Fibroblast of villous mesenchyme (primary cell): ENCODE data around the gene PCBP3. TPM values are rescaled to one million over a fixed set of nuclear protein-coding genes. Genes with fewer than 3 reads are reported as not detected.

Experiments
- DNase-seq: peaks from one replicate; pipeline ENCODE4 v3.0.0-alpha.2; 2010; ENCODE audit warnings: low read depth
- H3K4me3 ChIP-seq: 2 replicates; pipeline ENCODE4 v1.5.1; 2011; ENCODE audit warnings: low read depth, mild to moderate bottlenecking, low read length
- CTCF ChIP-seq: IDR thresholded peaks from 2 replicates; pipeline ENCODE4 v1.5.1; 2012; ENCODE audit warnings: low read depth, mild to moderate bottlenecking, low read length; ENCODE audit not compliant: insufficient read depth
- total RNA-seq: library from RNA; depleted of rRNA; stranded (reverse); fragments of >200 nt; gene quantifications from 2 replicates; pipeline ENCODE4 v1.2.3, GENCODE V29; 2012

Gene PCBP3
- total RNA-seq, 1 donor, result 1.3 TPM

- no peak overlapping the region for H3K4me3 ChIP-seq
- no peak for TF ChIP-seq CTCF
- DNase-seq, result no peak
Measured at GRCh38 chr21:45853703-45854342, 210.3 kb downstream of the PCBP3 start.

GRCh38 chr21:45854690-45855247 lies 211.2 kb downstream of the PCBP3 start:
- TF ChIP-seq CTCF, result no peak
- H3K4me3 ChIP-seq, result no peak overlapping the region
- no peak for DNase-seq

- H3K4me3 ChIP-seq, result no peak overlapping the region
- no peak for DNase-seq
- TF ChIP-seq CTCF, result no peak
Measured at GRCh38 chr21:45855248-45855811, 211.8 kb downstream of the PCBP3 start.

- TF ChIP-seq CTCF, result no peak
- no peak overlapping the region for H3K4me3 ChIP-seq
- DNase-seq, result no peak
Measured at GRCh38 chr21:45856442-45856841, 212.9 kb downstream of the PCBP3 start.

GRCh38 chr21:45856906-45857305 lies 213.4 kb downstream of the PCBP3 start:
- TF ChIP-seq CTCF, result no peak
- H3K4me3 ChIP-seq, result no peak overlapping the region
- DNase-seq, result no peak

GRCh38 chr21:45857761-45858160 lies 214.2 kb downstream of the PCBP3 start:
- TF ChIP-seq CTCF, result no peak
- DNase-seq, result no peak
- no peak overlapping the region for H3K4me3 ChIP-seq
